Esophagus muscularis mucosa (tissue), 4 donors: ENCODE data around the gene LAGE3. TPM values are rescaled to one million over a fixed set of nuclear protein-coding genes. Genes with fewer than 3 reads are reported as not detected.

Experiments
- DNase-seq: peaks from one replicate; pipeline ENCODE4 v3.0.0-alpha.2; 2017; ENCODE audit errors: extremely low spot score
- H3K27ac ChIP-seq, 4 donors: fragments of 200-600 bp; sonication (generic); replicated peaks in 1 of 4; 1 replicate in 3 of 4; 2 replicates in 1 of 4; pipeline ENCODE4 v1.5.1; 2016 to 2019; ENCODE audit warnings: mild to moderate bottlenecking in 1 of 4
- H3K27me3 ChIP-seq, 4 donors: fragments of 200-600 bp; sonication (generic); one replicate each; pipeline versions ENCODE4 v1.5.1 to v1.6.0; 2016 to 2019
- H3K36me3 ChIP-seq, 4 donors: fragments of 200-600 bp; sonication (generic); one replicate each; pipeline ENCODE4 v1.5.1; 2016 to 2019
- H3K4me1 ChIP-seq, 4 donors: fragments of 200-600 bp; sonication (generic); one replicate each; pipeline ENCODE4 v1.5.1; 2016 to 2019
- H3K4me3 ChIP-seq, 4 donors: fragments of 200-600 bp; sonication (generic); 1 replicate in 2 of 4; 2 replicates in 2 of 4; pipeline ENCODE4 v1.5.1; 2016 to 2019; ENCODE audit warnings: mild to moderate bottlenecking in 4 of 4, moderate library complexity in 1 of 4
- H3K9me3 ChIP-seq, 4 donors: fragments of 200-600 bp; sonication (generic); 1 replicate in 3 of 4; 2 replicates in 1 of 4; pipeline ENCODE4 v1.5.1; 2016 to 2019
- EP300 ChIP-seq: sonication (generic); formaldehyde crosslinking; IDR thresholded peaks from one replicate; pipeline ENCODE4 v1.6.1; 2017; ENCODE audit warnings: antibody characterized with exemption
- POLR2A ChIP-seq: fragments of 450-650 bp; IDR thresholded peaks from one replicate; pipeline ENCODE4 v1.6.1; 2017; ENCODE audit warnings: antibody characterized with exemption, moderate library complexity, mild to moderate bottlenecking, low read depth
- POLR2AphosphoS5 ChIP-seq, 2 donors: sonication (generic); formaldehyde crosslinking; IDR thresholded peaks; one replicate each; pipeline ENCODE4 v1.6.1; 2017; ENCODE audit warnings: antibody characterized with exemption in 2 of 2
- WGBS: methylation state at CpG from one replicate; pipeline ENCODE4 v1.1.5; 2018; 5-methylcytosine and 5-hydroxymethylcytosine counted together
- intact Hi-C: fragments of 100-400 bp; cut with DNase I; formaldehyde crosslinking; loops from one replicate; pipeline ENCODE4 v1.15.1; 2023
- total RNA-seq, 4 donors: library from RNA; depleted of rRNA; stranded (reverse); fragments of >200 nt; gene quantifications; one replicate each; pipeline versions ENCODE4 v1.1.0 to v1.2.1, GENCODE V29; 2016
- TF ChIP-seq, protein P1 (sequence below), 3 experiments: fragments of 200-600 bp in 2 of 3; fragments of 450-650 bp in 1 of 3; sonication (generic) in 2 of 3; IDR thresholded peaks; one replicate each; pipeline ENCODE4 v1.5.1; 2017 to 2019; ENCODE audit warnings: antibody characterized with exemption in 3 of 3, mild to moderate bottlenecking in 2 of 3, moderate library complexity in 1 of 3

LAGE3 gene
- total RNA-seq, 4 donors from 2014 or later: 14.1 to 21.7 (median 16.9) TPM

DNA sequence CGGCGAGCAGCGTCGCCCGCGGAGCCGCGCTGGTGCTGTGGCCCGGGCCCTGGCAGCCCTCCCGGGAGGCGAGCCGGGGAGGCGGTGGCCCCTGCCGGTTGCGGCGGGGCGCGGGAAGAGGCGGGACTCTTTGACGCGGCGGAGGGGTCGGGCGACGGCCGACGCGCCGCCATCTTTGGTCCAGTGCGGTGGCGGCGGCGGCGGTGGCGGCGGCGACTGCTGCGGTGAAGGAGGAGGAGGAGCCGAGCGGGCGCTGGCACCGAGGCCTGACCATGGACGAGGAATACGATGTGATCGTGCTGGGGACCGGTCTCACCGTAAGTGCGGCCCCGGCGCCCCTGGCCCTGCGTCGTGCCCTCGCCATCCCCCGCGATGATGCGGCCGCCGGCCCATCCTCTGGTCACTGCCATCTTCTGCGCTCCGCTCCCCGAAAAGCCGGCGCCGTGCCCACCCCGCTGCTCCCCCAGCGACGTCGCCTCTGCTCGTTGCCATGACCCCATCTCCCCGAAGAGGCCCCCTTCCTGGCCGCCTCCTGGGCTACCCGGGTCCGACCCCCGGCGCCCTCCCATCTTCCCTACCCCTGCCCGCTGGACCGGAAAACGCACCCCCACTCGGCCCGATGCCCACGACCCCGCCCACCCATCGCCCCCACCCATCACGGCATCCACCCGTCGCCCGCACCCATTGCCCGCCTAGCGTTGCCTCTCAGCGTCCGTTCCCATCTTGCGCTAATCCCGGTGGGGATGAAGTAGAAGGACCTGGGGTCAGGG lies 41.9 kb downstream of the LAGE3 start, which contains the start of gene GDI1:
Gene GDI1 (plus strand): TSS at position 172 of the 770 bp plus-strand sequence. CDS start 101 bp downstream, at position 273.
- DNase-seq: no peak
- Histone ChIP-seq H3K4me1 (peaks cover 7 to 24% (median 22%) of the 10 kb centered on the region in 4 donors), H3K27ac (peak within 1 kb of the TSS; percentile 88 to 91 (median 90)), H3K4me3 (peak within 1 kb of the TSS; percentile 68 to 84 (median 74)), H3K27me3 (no peaks in the 10 kb centered on the region), H3K36me3 (peaks cover under 1 to 66% (median 61%) of the 10 kb centered on the region in 4 donors), H3K9me3 (no peaks in the 10 kb centered on the region)
- TF ChIP-seq, protein P1, sequence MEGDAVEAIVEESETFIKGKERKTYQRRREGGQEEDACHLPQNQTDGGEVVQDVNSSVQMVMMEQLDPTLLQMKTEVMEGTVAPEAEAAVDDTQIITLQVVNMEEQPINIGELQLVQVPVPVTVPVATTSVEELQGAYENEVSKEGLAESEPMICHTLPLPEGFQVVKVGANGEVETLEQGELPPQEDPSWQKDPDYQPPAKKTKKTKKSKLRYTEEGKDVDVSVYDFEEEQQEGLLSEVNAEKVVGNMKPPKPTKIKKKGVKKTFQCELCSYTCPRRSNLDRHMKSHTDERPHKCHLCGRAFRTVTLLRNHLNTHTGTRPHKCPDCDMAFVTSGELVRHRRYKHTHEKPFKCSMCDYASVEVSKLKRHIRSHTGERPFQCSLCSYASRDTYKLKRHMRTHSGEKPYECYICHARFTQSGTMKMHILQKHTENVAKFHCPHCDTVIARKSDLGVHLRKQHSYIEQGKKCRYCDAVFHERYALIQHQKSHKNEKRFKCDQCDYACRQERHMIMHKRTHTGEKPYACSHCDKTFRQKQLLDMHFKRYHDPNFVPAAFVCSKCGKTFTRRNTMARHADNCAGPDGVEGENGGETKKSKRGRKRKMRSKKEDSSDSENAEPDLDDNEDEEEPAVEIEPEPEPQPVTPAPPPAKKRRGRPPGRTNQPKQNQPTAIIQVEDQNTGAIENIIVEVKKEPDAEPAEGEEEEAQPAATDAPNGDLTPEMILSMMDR (IDR thresholded peaks at IDR 0.05): no peak
- TF ChIP-seq POLR2A (peak; percentile 22), POLR2AphosphoS5 (IDR thresholded peaks at IDR 0.05) (peak; percentile 49 to 75)
- intact Hi-C loops: loop anchor here (5.0 kb wide), 1 partner anchor 50 kb away; the partner anchor contains the start of gene UBL4A
- 32% methylated on average over 37 of the region's 93 CpGs for whole genome bisulfite sequencing

DNA sequence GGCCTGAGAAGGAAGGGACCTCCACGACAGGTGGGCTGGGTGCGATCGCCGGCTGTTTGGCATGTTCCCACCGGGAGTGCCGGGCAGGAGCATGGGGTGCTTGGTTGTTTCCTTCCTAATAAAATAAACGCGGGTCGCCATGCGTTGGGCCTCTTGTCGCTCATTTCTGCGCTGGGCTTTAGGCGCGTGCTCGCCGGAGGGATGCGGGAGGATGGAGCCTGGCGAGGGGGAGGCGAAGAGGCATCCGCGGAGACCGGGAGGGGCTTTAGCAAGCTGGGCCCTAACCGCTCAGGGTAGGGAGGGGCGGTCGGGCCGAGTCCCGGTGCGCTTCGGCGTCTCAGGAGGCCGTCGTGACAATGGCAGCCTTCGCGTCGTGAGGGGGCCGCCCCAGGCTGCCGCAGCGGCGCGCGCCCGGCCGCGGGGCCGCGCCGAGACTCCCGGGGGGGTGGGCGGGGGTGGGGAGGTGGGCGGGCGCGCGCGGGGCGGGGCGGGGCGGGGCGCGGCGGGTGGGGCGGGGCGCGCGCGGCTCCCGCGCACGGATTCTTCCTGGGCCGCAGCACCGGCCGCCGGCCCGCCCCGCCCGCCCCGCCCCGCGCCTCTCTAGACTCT lies 42.6 kb downstream of the LAGE3 start:
- WGBS: 23% methylated on average over 23 of the region's 78 CpGs
- Histone ChIP-seq H3K27ac (peak overlapping the region; percentile 88 to 91 (median 90)), H3K36me3 (peaks cover 0 to 66% (median 59%) of the 10 kb centered on the region in 4 donors), H3K4me1 (peaks cover 7 to 24% (median 22%) of the 10 kb centered on the region in 4 donors), H3K9me3 (no peaks in the 10 kb centered on the region), H3K27me3 (no peaks in the 10 kb centered on the region), H3K4me3 (peak overlapping the region; percentile 68 to 84 (median 74))
- TF ChIP-seq POLR2A: no peak
- TF ChIP-seq, protein P1 (IDR thresholded peaks at IDR 0.05): no peak
- no peak for TF ChIP-seq EP300
- TF ChIP-seq POLR2AphosphoS5 (IDR thresholded peaks at IDR 0.05): no peak
- intact Hi-C loops: loop anchor here (5.0 kb wide), 1 partner anchor 51 kb away; the partner anchor contains the start of gene UBL4A
- DNase-seq: no peak

DNA sequence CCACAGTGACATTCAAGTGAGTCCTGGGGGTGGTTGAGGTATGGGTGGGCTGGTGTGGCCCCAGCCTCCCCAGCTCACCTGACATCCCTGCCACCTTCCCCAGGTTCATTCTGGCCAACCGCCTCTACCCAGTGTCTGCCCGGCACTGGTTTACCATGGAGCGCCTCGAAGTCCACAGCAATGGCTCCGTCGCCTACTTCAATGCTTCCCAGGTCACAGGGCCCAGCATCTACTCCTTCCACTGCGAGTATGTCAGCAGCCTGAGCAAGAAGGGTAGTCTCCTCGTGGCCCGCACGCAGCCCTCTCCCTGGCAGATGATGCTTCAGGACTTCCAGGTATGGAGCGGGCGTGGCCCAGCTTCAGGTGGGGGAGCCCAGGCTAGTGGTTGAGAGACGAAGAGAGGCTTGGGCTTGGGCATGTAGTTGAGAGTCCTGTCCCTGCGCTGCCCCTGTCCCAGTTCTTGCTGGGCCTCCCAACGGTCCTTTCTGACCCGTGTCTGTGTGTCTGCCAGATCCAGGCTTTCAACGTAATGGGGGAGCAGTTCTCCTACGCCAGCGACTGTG lies 43.8 kb downstream of the LAGE3 start:
- Histone ChIP-seq H3K27me3 (no peaks in the 10 kb centered on the region), H3K9me3 (no peaks in the 10 kb centered on the region), H3K4me1 (peaks cover 12 to 33% (median 30%) of the 10 kb centered on the region in 4 donors), H3K4me3 (no peak overlapping the region), H3K27ac (peak overlapping the region in 1 of 4 donors; percentile 88), H3K36me3 (peaks cover 0 to 56% (median 47%) of the 10 kb centered on the region in 4 donors)
- no peak for DNase-seq
- 93% methylated on average over 16 of the region's 19 CpGs for WGBS
- no peak for TF ChIP-seq EP300
- TF ChIP-seq POLR2AphosphoS5 (IDR thresholded peaks at IDR 0.05): no peak
- no peak for TF ChIP-seq POLR2A
- TF ChIP-seq, protein P1 (IDR thresholded peaks at IDR 0.05): no peak
- intact Hi-C loops: loop anchor here (5.0 kb wide), 1 partner anchor 52 kb away; the partner anchor contains the start of gene UBL4A

DNA sequence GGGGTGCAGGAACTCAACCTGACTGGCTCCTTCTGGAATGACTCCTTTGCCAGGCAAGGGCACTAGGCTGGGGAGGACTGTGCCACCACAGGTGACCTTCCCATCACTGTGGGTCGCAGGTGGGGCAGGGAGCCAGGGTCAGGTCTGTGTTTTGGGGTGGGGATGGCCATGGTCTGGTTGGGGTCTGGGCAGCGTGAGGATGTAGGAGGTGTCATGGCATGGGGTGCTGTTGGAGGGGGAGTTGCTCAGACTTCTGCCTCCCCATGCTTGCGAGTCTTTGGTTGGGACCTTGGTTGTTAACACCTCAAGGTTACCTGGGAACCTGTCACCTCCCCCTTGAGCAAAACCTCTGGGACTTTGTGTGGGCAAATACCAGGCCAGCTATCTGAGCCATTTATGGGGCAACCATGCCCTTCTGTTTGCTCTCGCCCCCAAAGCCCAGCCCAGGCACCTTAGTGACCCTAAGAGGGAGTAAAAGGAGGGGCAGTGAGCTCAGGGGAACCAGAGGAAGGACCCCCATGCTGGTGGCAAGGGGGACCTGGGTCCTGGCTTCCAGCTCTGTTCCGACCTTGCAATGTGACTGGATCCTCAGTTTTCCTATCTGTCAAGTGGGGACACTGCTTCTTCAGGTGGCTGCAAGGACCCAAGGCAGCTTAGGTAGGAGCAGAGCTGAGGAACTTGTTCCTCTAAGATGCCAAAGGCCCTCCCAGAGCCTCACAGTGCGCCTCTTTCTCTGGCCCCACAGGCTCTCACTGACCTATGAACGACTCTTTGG lies 44.5 kb downstream of the LAGE3 start:
- intact Hi-C loops: loop anchor here (5.0 kb wide), 1 partner anchor 53 kb away; the partner anchor contains the start of gene UBL4A
- H3K27ac ChIP-seq: no peak overlapping the region
- no peak overlapping the region for H3K4me3 ChIP-seq
- TF ChIP-seq POLR2A (no peak), EP300 (no peak), POLR2AphosphoS5 (IDR thresholded peaks at IDR 0.05) (no peak)
- TF ChIP-seq, protein P1 (IDR thresholded peaks at IDR 0.05): no peak
- H3K36me3 ChIP-seq: peaks cover 0 to 49% (median 42%) of the 10 kb centered on the region in 4 donors
- peaks cover 13 to 40% (median 34%) of the 10 kb centered on the region in 4 donors for H3K4me1 ChIP-seq
- no peak for DNase-seq
- no peaks in the 10 kb centered on the region for H3K27me3 ChIP-seq
- H3K9me3 ChIP-seq: no peaks in the 10 kb centered on the region
- 71% methylated on average over 7 of the region's 7 CpGs for WGBS
